Bone marrow (tissue), 2 donors: Measurements from ENCODE around the gene C19orf12.

ENCODE experiments used
- DNase-seq, 2 donors: peaks; one replicate each; lab custom pipeline; 2025; lab: John Stamatoyannopoulos, UW

Gene C19orf12

GRCh38 chr19:29662604-29663404, 52.3 kb downstream of the C19orf12 start:
- no peak for DNase-seq

- no peak for DNase-seq
Measured at GRCh38 chr19:29662278-29662603, 52.8 kb downstream of the C19orf12 start.

GRCh38 chr19:29660835-29661234, 54.2 kb downstream of the C19orf12 start:
- DNase-seq: no peak

- DNase-seq: no peak
Measured at GRCh38 chr19:29658221-29658991, 56.7 kb downstream of the C19orf12 start.

GRCh38 chr19:29655648-29656335, 59.3 kb downstream of the C19orf12 start:
- DNase-seq: no peak

- no peak for DNase-seq
Measured at GRCh38 chr19:29653398-29653797, 61.7 kb downstream of the C19orf12 start.

GRCh38 chr19:29651622-29652394, 63.3 kb downstream of the C19orf12 start:
- no peak for DNase-seq

- no peak for DNase-seq
Measured at GRCh38 chr19:29650772-29651387, 64.2 kb downstream of the C19orf12 start.
